Measurements from ENCODE around the gene GORASP2.

GRCh38 chr2:171004833-171005232 lies 75.8 kb downstream of the GORASP2 start:
- TF ChIP-seq CTCF (conservative IDR thresholded peaks at IDR 0.05; ENCODE audit: low read depth, low read length), result no peak
- TF ChIP-seq EZH2phosphoT487 (IDR thresholded peaks at IDR 0.05; ENCODE audit: borderline replicate concordance, low read length), result no peak

Measured in PC-3 (cell line).